H9 (cell line): ENCODE data around the gene CCM2. TPM values are rescaled to one million over a fixed set of nuclear protein-coding genes. Genes with fewer than 3 reads are reported as not detected.

ENCODE experiments used
- DNase-seq: peaks from one replicate; pipeline ENCODE4 v3.0.0-alpha.2; 2017
- H2AFZ ChIP-seq: one replicate; pipeline ENCODE4 v1.6.1; 2013; ENCODE audit warnings: mild to moderate bottlenecking, low read length, control low read depth, moderate library complexity
- H2AK5ac ChIP-seq: 2 replicates; pipeline ENCODE4 v1.6.1; 2013; ENCODE audit warnings: low read length, control low read depth, mixed read lengths; ENCODE audit not compliant: insufficient read length
- H2BK120ac ChIP-seq: one replicate; pipeline ENCODE4 v1.6.1; 2013; ENCODE audit warnings: low read depth, mild to moderate bottlenecking, low read length, control low read depth, inconsistent platforms; ENCODE audit not compliant: poor library complexity, severe bottlenecking
- H2BK12ac ChIP-seq: 2 replicates; pipeline ENCODE4 v1.6.1; 2013; ENCODE audit warnings: low read length, control low read depth, mixed read lengths, low read depth; ENCODE audit not compliant: insufficient read length
- H2BK15ac ChIP-seq: 2 replicates; pipeline ENCODE4 v1.6.1; 2013; ENCODE audit warnings: low read depth, low read length, control low read depth
- H2BK20ac ChIP-seq: one replicate; pipeline ENCODE4 v1.6.1; 2013; ENCODE audit warnings: low read depth, mild to moderate bottlenecking, low read length, control low read depth, inconsistent platforms; ENCODE audit not compliant: poor library complexity, severe bottlenecking
- H2BK5ac ChIP-seq: 2 replicates; pipeline ENCODE4 v1.6.1; 2013; ENCODE audit warnings: low read length, control low read depth, mixed read lengths; ENCODE audit not compliant: insufficient read length
- H3K14ac ChIP-seq: 2 replicates; pipeline ENCODE4 v1.6.1; 2013; ENCODE audit warnings: low read length, control low read depth; ENCODE audit not compliant: insufficient read depth
- H3K18ac ChIP-seq: 2 replicates; pipeline ENCODE4 v1.6.1; 2013; ENCODE audit warnings: low read depth, mild to moderate bottlenecking, mixed read lengths, low read length, control low read depth; ENCODE audit not compliant: insufficient read length
- H3K23ac ChIP-seq: 2 replicates; pipeline ENCODE4 v1.6.1; 2013; ENCODE audit warnings: low read length, control low read depth, mixed read lengths, low read depth; ENCODE audit not compliant: insufficient read length
- H3K23me2 ChIP-seq: 2 replicates; pipeline ENCODE4 v1.6.1; 2013; ENCODE audit warnings: low read depth, mild to moderate bottlenecking, mixed read lengths, low read length, control low read depth; ENCODE audit not compliant: insufficient read length, poor library complexity, severe bottlenecking
- H3K27ac ChIP-seq: 2 replicates; pipeline ENCODE4 v1.5.1; 2013; ENCODE audit warnings: low read length, control low read depth, mixed read lengths, low read depth; ENCODE audit not compliant: insufficient read length
- H3K27me3 ChIP-seq: 2 replicates; pipeline ENCODE4 v1.6.1; 2013; ENCODE audit warnings: low read length, control low read depth, inconsistent platforms; ENCODE audit not compliant: insufficient read depth
- H3K4ac ChIP-seq: 2 replicates; pipeline ENCODE4 v1.6.1; 2013; ENCODE audit warnings: low read depth, mild to moderate bottlenecking, control low read depth, inconsistent platforms, low read length, moderate library complexity
- H3K4me1 ChIP-seq: 2 replicates; pipeline ENCODE4 v1.6.1; 2013; ENCODE audit warnings: low read length, control low read depth, inconsistent platforms; ENCODE audit not compliant: insufficient read depth
- H3K4me2 ChIP-seq: 2 replicates; pipeline ENCODE4 v1.6.1; 2013; ENCODE audit warnings: low read length, control low read depth, mixed read lengths; ENCODE audit not compliant: insufficient read length, insufficient read depth
- H3K56ac ChIP-seq: 2 replicates; pipeline ENCODE4 v1.6.1; 2013; ENCODE audit warnings: low read depth, mild to moderate bottlenecking, mixed read lengths, low read length, control low read depth; ENCODE audit not compliant: insufficient read length
- H3K79me1 ChIP-seq: 2 replicates; pipeline ENCODE4 v1.6.1; 2013; ENCODE audit warnings: low read depth, mild to moderate bottlenecking, moderate library complexity, low read length, control low read depth, inconsistent platforms; ENCODE audit not compliant: insufficient read depth, poor library complexity, severe bottlenecking
- H3K79me2 ChIP-seq: 2 replicates; pipeline ENCODE4 v1.6.1; 2013; ENCODE audit warnings: low read length, control low read depth, inconsistent platforms; ENCODE audit not compliant: insufficient read depth
- H3K9ac ChIP-seq: 2 replicates; pipeline ENCODE4 v1.6.1; 2013; ENCODE audit warnings: low read length, control low read depth, mixed read lengths; ENCODE audit not compliant: insufficient read length; ENCODE audit errors: extremely low read depth
- H3K9me3 ChIP-seq: one replicate; pipeline ENCODE4 v1.6.1; 2013; ENCODE audit warnings: low read depth, low read length, inconsistent platforms; ENCODE audit not compliant: control insufficient read depth
- H3T11ph ChIP-seq: one replicate; pipeline ENCODE4 v1.6.1; 2013; ENCODE audit warnings: mild to moderate bottlenecking, low read length, control low read depth, inconsistent platforms
- H4K20me1 ChIP-seq: one replicate; pipeline ENCODE4 v1.6.1; 2013; ENCODE audit not compliant: control insufficient read depth, insufficient read length, insufficient read depth
- H4K5ac ChIP-seq: 2 replicates; pipeline ENCODE4 v1.6.1; 2013; ENCODE audit warnings: low read depth, mild to moderate bottlenecking, mixed read lengths, low read length, control low read depth; ENCODE audit not compliant: insufficient read length
- H4K8ac ChIP-seq: replicated peaks from 2 replicates; pipeline ENCODE4 v1.6.1; 2013; ENCODE audit warnings: low read length, control low read depth, mixed read lengths, low read depth; ENCODE audit not compliant: insufficient read length
- H4K91ac ChIP-seq: 2 replicates; pipeline ENCODE4 v1.6.1; 2013; ENCODE audit warnings: low read depth, mild to moderate bottlenecking, moderate library complexity, mixed read lengths, low read length, control low read depth; ENCODE audit not compliant: insufficient read length
- H3K27ac Mint-ChIP-seq, 3 experiments: 2 replicates in 2 of 3; 3 replicates in 1 of 3; pipeline ENCODE4 v1.8.0; 2020 to 2021; ENCODE audit warnings: mixed read lengths in 3 of 3, mild to moderate bottlenecking in 1 of 3, moderate library complexity in 1 of 3
- H3K27me3 Mint-ChIP-seq: 2 replicates; pipeline ENCODE4 v1.8.0; 2021; ENCODE audit warnings: low read depth, mild to moderate bottlenecking, moderate library complexity, mixed read lengths
- H3K36me3 Mint-ChIP-seq, 3 experiments: 2 replicates in 2 of 3; 3 replicates in 1 of 3; pipeline ENCODE4 v1.8.0; 2020 to 2021; ENCODE audit warnings: low read depth in 3 of 3, mixed read lengths in 3 of 3; ENCODE audit not compliant: insufficient read depth in 1 of 3
- H3K4me1 Mint-ChIP-seq, 2 experiments: 2 replicates each; pipeline ENCODE4 v1.8.0; 2020; ENCODE audit warnings: mixed read lengths in 2 of 2
- H3K4me3 Mint-ChIP-seq, 2 experiments: 2 replicates in 1 of 2; 3 replicates in 1 of 2; pipeline ENCODE4 v1.8.0; 2020 to 2021; ENCODE audit warnings: mild to moderate bottlenecking in 2 of 2, mixed read lengths in 2 of 2, moderate library complexity in 1 of 2
- H3K9me3 Mint-ChIP-seq, 2 experiments: 2 replicates in 1 of 2; 3 replicates in 1 of 2; pipeline ENCODE4 v1.8.0; 2020; ENCODE audit warnings: mild to moderate bottlenecking in 2 of 2, mixed read lengths in 2 of 2, moderate library complexity in 1 of 2
- CTCF ChIP-seq: fragments of 200-600 bp; sonication (generic); conservative IDR thresholded peaks from 3 replicates; pipeline ENCODE4 v1.8.0; 2021; ENCODE audit warnings: antibody characterized with exemption, mild to moderate bottlenecking
- WGBS: extraction: QIAGEN DNeasy Blood & Tissue Kit; methylation state at CpG from one replicate; pipeline ENCODE4 v1.1.7; 2013; ENCODE audit warnings: missing lambda C conversion rate, low lambda C conversion rate, mixed read lengths; ENCODE audit not compliant: insufficient read length; ENCODE audit errors: extremely low coverage; 5-methylcytosine and 5-hydroxymethylcytosine counted together
- total RNA-seq: library from RNA; stranded (reverse); gene quantifications from 2 replicates; pipeline ENCODE4 v1.2.1, GENCODE V29; 2021

Gene CCM2
- total RNA-seq, 1 experiment from 2014 or later = 30.4 TPM

GRCh38 chr7:45108863-45109262 lies 108.9 kb downstream of the CCM2 start:
- Mint-ChIP-seq H3K27ac (no peak overlapping the region), H3K27me3 (no peaks in the 10 kb centered on the region), H3K4me3 (peak overlapping the region in 1 of 2 experiments; percentile 41; a peak in 2 of 5 replicates), H3K36me3 (peaks cover 32 to 60% (median 54%) of the 10 kb centered on the region in 3 experiments; a peak in 6 of 7 replicates), H3K4me1 (peaks cover 11 to 12% of the 10 kb centered on the region in 2 experiments), H3K9me3 (peaks cover 0 to 4% of the 10 kb centered on the region in 2 experiments; a peak in 1 of 5 replicates)
- no peaks in the 10 kb centered on the region for H3K9me3 ChIP-seq
- no peak overlapping the region for H3K14ac ChIP-seq
- H2BK5ac ChIP-seq = no peak overlapping the region
- H3K23me2 ChIP-seq = no peaks in the 10 kb centered on the region
- H3K56ac ChIP-seq = no peak overlapping the region
- H3K4me2 ChIP-seq = no peak overlapping the region
- H3K9ac ChIP-seq = no peak overlapping the region
- no peak overlapping the region for H3K4ac ChIP-seq
- H2BK12ac ChIP-seq = no peak overlapping the region
- no peak for TF ChIP-seq CTCF
- H2BK20ac ChIP-seq = no peak overlapping the region
- no peaks in the 10 kb centered on the region for H3K4me1 ChIP-seq
- DNase-seq = no peak
- H3K27me3 ChIP-seq = no peaks in the 10 kb centered on the region
- peaks cover 16% of the 10 kb centered on the region; the same call in 1 of the 2 replicates for H3K79me2 ChIP-seq
- H2AFZ ChIP-seq = no peak overlapping the region
- H2BK120ac ChIP-seq = no peak overlapping the region
- H3K18ac ChIP-seq = no peak overlapping the region
- no peak overlapping the region for H3K27ac ChIP-seq
- no peak overlapping the region for H2AK5ac ChIP-seq
- H2BK15ac ChIP-seq = no peak overlapping the region
- H3K79me1 ChIP-seq = peaks cover 10% of the 10 kb centered on the region
- H3T11ph ChIP-seq = no peak overlapping the region
- no peaks in the 10 kb centered on the region for H4K20me1 ChIP-seq
- no peak overlapping the region for H4K91ac ChIP-seq
- no peak overlapping the region for H3K23ac ChIP-seq
- H4K5ac ChIP-seq = no peak overlapping the region
- no CpG with 5 or more reads among the region's 8 CpGs for WGBS
- no peak overlapping the region for H4K8ac ChIP-seq
